ENCODE data around the gene DUSP1.
"Not testable (repeated sequence)": the region's sequence is repeated elsewhere in the genome, so short reads cannot be mapped to it uniquely, and the experiment has no call there.

DUSP1 gene

DNA sequence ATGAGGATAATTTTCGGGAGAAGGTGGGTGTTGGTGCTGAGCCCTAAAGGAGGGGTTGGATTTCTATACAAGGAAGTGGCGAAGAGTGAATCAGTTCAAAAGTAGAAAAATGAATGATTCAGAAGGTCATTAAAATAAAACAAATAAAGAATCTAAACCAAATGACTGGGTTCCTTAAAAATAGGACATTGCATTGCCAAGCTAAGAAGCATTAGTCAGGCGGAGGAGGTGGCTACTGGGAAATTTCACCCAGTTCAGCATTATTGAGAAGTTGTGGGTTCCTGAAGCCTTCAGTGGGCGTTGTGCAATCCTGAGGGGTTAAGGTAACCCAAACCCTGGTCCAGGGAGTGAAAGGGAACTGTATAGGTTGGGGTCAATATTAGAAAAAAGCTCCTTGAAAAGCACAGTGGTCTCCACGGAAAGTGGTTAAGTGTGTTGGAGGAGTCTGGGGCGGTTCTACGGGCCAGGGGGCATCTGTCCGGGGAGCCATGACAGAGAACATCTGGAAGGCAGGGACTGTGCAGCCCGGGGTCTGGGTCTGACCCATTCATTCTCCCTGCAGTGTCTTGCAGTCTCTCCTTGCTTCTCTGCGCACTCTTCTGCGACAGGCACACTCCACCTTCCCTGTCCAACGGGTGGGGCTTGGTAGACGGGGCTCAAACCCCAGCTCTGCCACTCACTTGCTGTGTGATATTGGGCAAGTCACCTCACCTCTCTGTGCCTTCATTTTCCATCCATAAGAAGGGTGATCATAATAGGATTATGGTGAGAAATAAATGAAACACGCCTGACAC lies 27.6 kb upstream of the DUSP1 start:
- FAIRE-seq (no peak), DNase-seq (ENCODE audit: insufficient read length, low spot score) (peak; percentile 46)

DNA sequence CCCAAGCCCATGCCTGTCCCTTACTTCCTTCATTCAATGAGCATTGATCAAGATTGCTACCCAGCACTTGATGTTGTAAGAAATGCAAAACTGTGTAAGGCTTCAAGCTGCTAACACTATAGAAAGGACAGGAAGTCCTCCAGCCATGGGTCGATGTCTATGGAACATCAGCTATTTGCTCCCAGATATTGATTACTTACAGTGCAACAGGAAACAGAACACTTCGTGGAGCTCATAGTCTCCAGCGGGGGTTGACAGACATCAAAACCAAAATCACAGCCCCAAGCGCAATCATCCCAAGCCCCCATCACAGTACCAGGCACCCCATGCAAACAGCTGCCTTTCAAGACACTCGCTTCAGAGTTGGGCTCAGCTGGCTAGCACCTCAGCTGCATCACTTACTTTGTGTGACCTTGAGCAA lies 26.8 kb upstream of the DUSP1 start:
- FAIRE-seq (no peak), DNase-seq (ENCODE audit: insufficient read length, low spot score) (no peak)

DNA sequence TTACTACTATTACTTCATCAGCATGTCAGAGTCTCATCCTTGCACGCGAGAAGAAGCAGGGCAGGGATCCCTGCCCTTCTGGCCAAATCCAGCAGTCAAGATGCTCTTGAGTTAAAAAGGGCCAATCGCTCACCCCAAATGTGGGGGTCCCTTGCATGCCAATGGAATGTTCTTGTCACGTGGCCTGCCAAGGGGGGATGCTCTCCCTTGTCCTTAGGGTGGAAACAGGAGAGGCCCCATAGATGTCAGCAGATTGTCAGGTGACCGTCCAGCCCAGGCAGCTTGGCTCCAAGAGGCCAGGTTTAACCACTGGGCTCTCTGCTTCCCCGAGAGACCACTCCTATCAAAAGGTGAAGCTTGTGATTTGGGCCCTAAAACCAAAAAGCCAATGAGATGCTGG lies 25.3 kb upstream of the DUSP1 start:
- FAIRE-seq (no peak), DNase-seq (ENCODE audit: insufficient read length, low spot score) (no peak)

DNA sequence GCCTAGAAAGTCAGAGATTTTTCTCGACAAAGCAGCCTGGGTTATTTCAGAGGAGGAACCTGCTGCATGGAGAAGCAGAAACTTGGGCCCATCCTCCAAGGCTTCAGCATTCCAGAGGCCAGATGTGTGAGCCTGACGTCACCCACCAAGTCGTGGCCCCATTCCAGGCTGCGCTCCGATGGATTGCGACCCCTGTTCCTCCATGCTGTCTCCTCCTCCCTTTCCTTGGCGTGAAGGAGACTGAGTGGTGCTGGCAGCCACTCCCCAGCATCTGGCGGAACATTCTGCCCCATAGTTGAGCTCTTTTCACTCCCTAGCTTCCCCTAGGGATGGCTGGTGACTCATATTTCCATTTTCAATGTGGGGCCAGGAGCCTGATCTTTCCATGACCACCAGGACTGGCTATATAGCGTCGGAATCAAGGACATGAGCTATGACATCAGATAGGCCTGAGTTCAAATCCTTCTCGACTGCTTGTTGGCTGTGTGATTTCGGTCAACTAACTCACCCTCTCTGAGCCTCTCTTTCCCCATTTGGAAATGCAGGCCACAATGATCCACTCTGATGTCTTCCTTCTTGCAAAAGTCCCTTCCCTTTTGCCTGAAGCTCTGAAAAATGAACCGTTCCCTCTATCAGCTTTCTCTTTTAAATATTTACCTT lies 24.5 kb upstream of the DUSP1 start:
- no peak for DNase-seq (ENCODE audit: insufficient read length, low spot score)
- FAIRE-seq: no peak

DNA sequence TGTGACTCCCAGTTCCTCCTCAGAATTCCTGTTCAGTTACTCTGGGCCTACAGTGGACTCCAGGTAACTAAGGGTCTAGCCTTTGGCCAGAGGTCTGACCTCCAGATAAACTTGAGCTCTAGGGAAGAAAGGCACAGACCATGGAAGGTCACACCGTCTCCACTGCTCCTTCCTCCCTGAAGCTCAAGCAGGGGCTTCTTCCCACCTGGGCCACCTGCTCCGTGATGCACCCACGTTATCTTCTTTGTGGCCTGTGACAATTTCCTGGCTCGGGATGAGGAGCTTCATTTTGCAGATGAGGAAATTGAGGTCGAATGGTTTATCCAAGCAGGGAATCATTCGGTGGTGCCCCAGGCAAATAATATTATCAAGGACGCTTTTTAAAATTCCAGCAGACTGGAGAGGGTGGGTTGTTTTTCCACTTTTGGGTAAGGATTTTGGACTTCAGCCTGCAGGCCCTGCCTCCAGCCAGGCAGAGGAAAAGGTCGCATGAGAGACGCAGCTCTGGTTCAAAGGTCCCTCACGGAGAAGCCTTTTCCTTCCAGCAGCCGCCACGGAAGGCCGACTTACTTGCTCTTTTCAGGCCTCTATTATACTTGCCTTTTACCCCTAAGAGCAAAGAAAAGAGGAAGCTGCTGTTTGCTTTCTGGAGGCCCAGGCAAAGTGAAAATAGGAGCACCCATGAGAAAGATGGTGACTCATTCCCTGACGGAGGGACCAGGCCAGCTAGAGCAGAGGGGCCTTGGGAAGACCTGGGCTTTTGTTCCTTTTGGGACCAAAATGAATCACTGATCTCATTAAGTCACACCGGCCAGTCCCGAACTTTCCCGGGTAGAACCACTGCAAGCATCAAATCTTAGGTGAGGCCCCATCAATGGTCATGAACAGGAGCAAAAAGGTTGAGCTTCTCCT lies 22.8 kb upstream of the DUSP1 start:
- DNase-seq (ENCODE audit: insufficient read length, low spot score): no peak
- no peak for FAIRE-seq

DNA sequence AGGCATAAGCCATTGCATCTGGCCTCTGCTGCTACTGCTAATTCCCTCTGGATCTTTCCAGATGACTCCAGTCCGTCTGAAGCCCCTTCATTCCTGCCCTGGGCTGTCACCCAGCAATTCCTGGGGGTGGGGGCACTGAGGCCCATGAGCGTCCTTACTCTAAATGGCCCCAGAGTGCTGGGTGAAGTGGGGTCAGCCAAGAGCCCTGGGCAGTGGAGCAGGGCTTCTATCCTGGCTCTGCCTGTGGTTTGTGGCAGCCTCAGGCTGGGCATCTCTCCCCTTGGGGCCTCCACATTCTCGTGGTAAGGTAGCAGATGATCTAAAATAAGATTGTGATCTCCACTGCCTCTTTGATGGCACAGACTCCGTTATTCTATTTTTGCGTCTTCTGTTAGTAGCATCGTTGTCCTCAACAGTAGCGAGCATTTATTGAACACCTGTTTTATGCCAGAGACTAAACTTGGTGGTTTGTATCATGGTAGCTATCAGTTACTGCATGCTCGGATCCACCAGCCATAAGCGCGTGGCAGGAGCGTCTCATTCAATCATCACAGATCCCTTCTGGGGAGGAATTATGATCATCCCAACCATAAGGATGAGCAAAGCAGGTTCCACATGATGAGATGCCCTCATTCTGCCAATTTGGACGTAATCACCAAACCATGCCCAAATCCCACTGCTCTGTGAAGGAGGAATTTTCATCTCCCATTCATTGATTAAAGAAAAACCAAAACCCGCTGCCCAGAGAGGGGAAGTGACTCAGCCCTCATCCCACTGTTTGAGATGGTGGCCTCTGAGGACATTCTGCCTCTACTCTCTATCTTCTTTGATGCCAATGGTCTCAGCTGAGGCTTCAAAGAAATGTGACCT lies 21.9 kb upstream of the DUSP1 start:
- FAIRE-seq: no peak
- no peak for DNase-seq (ENCODE audit: insufficient read length, low spot score)

DNA sequence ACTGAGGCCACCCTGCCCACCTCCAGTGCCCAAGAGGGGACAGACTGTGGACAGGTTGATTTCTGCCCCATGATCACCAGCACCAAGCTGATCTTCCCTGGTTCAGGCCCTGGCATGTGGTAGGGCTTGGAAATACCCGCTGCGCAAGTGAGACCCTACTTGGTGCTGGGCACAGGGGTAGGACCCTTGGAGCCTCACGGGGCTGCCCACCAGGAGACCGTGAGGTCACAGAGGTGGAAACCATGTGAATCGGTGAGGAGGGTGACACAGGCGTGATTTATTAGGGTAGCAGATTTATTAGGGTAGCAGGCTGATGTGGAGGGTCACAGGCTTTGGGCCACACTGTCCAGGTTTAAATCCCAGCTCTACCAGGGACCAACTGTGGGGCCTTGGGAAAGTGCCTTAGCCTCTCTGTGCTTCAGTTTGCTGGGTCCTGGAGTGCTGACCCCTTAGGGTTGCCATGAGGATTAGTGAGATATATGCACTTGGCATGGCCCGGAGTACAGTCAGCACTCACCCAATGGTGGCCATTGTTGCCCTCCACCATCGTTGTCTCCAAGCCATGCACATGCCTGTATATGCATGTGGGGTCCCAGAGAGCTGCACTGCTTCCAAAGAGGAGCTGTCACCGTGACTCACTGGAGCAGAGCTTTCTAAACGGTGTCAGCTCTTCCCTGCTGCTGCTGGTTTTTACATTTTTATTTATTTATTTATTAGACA lies 20.9 kb upstream of the DUSP1 start:
- DNase-seq (ENCODE audit: insufficient read length, low spot score): no peak
- no peak for FAIRE-seq

DNA sequence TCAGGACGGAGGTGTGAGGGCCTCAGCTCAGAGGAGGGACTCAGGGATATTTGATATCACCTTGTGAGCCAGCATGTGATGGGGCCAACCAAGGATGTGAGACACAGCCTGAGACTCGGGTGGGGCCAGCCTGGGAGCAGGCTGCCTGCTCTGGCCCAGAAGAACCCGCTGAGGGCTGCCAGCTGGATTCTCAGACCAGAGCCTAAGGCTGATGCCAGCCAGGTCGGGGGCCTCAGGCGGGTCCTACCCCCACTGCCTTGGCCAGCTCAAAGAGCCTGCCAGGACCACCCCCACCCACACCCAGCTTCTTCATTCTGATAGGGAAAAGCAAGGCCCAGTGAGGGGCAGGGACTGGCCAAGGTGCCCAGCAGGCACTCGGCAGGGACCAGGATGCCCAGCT lies 20.3 kb upstream of the DUSP1 start:
- DNase-seq (ENCODE audit: insufficient read length, low spot score) (no peak), FAIRE-seq (no peak)

DNA sequence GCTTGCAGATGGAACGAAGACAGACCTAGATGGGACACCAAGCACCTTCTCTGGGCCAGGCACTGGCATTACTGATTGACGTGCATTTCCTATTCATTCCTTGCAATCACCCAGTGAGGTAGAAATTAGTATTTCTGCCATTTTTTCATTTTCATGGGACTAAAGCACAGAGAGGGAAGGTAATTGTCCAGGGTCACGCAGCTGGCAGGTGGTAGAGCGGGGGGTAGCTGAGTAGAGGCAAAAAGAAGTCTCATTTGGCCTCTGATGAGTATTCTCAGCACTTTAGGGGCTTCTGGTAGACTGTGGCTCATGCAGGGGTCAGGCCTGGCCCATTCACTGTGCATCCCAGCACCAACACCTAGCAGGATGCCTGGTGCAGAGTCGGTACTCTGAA lies 19.5 kb upstream of the DUSP1 start:
- no peak for FAIRE-seq
- no peak for DNase-seq (ENCODE audit: insufficient read length, low spot score)

DNA sequence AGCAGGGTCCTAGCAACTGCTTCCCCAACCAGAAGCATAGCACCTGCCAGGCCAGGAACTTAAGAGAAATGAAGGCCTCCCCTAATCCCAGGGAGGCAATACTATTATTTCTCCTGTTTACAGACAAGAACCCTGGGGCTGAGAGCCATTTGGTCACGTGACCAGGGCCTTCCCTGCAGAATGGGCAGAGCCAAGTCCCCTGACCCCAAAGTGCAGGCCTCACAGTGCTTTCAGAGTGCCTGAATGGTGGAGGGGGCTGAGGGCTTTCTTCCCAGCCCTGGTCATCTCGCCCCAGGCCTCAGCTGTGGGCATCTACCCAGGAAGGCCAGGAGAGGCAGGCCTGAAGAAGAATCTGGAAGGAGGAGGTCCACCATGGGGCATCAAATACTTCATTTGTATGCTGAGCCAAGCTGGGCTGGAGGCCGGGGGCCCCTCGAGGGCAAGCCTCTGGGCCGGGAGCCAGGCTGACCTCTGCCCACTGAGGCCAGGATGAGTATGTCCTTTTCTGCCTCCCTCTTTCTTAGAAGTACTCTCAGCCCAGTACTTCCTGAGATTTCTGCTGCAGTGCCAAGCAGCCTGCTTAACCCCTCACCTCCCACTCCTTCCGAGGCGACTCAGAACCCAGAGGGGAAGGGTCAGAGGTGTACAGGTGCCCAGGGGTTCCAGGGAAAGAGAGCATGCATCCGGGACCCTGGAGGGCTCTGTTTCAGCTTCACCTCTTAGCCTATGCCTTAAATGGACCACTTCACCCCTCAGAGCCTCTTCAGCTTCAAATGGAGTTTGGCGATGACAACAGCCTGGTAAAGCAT lies 18.9 kb upstream of the DUSP1 start:
- no peak for FAIRE-seq
- DNase-seq (ENCODE audit: insufficient read length, low spot score): no peak

DNA sequence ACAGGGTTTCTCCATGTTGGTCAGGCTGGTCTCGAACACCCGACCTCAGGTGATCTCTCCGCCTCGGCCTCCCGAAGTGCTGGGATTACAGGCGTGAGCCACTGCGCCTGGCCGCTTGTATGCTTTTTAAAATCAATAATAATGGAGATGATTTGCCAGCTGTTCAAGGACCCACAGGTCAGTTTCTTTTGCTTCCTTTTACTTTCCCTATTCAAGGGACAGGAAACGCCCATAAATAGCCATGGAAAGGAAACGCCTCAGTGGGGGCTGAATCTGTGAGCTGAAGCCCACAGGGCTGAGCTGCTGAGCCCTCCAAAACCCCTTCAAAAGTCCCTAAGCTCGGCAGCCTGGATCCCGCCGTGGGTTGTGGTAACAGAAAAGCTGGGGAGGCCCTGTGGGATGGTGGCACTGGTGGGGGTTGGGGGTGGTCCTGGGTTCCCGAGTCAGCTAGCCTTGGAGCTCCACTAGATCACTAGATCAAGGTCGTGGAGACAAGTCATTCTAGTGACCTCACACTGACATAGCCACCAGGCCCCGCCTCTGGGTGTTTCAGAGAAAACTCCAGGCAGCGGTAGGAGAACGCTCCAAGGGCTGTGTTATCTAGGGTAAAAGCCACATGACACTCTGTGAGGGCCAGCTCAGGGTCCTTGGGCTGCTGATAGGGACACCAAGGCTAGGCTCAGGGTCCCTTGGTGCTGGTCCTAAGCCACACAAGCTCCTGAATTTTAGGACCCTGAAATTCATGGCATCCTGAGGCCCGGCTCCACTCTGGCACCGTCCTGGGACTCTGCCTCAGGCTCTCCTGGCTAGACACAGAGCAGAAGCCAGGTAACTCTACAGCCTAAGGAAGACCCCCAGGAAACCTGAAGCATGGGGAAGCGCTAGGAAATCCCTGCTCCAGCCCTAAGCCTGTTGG lies 18.0 kb upstream of the DUSP1 start:
- FAIRE-seq (no peak), DNase-seq (ENCODE audit: insufficient read length, low spot score) (no peak)

DNA sequence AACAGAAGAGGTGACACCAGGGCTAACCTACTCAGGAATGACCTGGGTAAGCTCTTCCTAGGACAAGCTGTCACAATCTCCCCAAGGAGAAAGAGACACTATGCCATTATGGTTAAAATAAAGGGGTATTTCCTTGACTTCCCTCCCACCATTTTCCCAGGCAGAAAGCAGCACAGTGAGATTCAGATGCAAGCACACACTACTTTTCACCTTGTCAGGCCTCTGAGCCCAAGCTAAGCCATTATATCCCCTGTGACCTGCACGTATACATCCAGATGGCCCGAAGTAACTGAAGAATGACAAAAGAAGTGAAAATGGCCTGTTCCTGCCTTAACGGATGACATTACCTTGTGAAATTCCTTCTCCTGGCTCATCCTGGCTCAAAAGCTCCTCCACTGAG lies 16.5 kb upstream of the DUSP1 start:
- FAIRE-seq: not testable (repeated sequence)

DNA sequence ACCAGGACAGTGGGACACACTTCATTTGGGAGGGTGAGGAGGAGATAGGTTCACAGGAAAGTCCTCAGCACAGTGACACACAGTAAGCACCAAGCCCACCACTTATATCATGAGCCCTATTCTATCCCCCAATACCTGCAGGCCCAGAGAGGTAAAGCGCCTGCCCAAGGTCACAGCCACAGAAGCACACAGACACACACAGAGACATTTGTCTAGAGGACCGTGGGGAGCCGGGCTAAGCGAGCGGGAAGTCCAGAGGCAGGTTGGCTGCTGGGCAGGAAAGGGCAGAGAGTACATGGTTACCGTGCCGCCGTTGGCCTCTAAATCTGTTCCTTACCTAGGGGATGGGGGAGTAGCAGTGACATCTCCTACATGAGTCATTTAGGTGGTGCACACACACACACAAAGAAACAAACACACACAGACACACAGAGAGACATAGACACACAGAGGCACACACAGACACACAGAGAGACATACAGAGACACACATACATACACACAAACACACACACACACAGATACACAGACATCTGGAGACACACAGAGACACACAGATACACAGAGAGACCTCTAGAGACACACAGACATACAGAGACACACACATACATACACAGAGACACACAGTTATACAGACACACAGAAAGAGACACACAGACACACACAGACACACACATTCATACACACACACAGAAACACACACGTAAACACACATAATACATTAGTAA lies 15.9 kb upstream of the DUSP1 start:
- FAIRE-seq: no peak

More for the DNA sequence above, 16.5 kb upstream of the DUSP1 start:
- not testable (repeated sequence) for DNase-seq (ENCODE audit: insufficient read length, low spot score)

DNA sequence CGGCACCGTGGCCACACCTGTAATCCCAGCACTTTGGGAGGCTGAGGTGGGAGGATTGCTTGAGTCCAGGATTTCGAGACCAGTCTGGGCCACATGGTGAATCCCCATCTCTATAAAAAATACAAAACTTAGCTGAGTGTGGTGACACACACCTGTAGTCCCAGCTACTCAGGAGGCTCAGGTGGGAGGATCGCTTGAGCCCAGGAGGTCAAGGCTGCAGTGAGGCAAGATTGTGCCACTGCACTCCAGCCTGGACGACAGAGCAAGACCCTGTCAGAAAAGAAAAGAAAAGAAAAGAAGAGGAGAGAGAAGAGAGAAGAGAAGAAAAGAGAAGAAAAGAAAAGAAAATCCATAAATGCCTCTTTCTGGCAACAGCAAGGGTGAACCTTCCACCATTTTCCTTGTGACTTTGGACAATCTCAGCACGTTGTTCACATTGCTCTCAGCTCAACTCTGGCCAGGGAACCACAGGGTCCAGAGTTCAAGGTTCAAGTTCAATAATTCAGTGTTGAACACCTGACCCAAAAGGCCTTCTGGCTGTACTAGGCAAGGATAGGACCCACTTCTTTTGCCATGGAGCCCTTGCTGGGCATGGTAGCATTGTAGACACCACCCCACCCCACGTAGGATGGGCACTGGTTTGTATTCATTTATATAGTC lies 14.6 kb upstream of the DUSP1 start:
- no peak for FAIRE-seq
- no peak for DNase-seq (ENCODE audit: insufficient read length, low spot score)

More for the DNA sequence above, 15.9 kb upstream of the DUSP1 start:
- no peak for DNase-seq (ENCODE audit: insufficient read length, low spot score)

DNA sequence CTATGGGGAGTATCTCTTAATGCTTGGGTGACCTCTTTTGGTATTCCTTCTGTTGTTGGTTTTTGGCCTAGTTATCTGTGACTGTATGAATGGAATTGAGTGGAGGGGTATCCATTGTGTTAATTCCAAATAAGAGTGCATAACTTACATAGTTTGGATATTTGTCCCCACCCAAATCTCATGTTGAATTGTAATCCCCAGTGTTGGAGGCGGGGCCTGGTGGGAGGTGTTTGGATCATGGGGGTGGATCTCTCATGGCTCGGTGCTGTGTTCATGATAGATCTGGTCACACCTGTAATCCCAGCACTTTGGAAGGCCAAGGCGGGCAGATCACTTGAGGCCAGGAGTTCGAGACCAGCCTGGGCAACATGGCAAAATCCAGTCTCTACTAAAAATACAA lies 13.2 kb upstream of the DUSP1 start:
- FAIRE-seq; DNase-seq (ENCODE audit: insufficient read length, low spot score): not testable (repeated sequence)

DNA sequence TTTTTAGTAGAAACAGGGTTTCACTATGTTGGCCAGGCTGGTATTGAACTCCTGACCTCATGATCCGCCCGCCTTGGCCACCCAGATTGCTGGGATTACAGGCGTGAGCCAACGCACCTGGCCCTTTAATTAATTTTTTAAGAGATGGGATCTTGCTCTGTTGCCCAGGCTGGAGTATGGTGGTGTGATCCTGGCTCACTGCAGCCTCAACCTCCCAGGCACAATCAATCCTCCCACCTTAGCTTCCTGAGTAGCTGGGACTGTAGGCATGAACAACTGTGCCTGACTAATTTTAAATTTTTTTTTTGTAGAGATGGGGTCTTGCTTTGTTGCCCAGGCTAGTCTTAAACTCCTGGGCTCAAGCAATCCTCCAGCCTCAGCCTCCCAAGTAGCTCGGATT lies 12.3 kb upstream of the DUSP1 start:
- FAIRE-seq; DNase-seq (ENCODE audit: insufficient read length, low spot score): not testable (repeated sequence)

Data from HTR-8/SVneo (cell line).